ENCODE results near the gene KPNB1. TPM values are rescaled to one million over a fixed set of nuclear protein-coding genes. Genes with fewer than 3 reads are reported as not detected.
"Not testable (repeated sequence)": the region's sequence is repeated elsewhere in the genome, so short reads cannot be mapped to it uniquely, and the experiment has no call there.

The KPNB1 gene
- total RNA-seq, 1 experiment from 2014 or later = 467 TPM

DNA sequence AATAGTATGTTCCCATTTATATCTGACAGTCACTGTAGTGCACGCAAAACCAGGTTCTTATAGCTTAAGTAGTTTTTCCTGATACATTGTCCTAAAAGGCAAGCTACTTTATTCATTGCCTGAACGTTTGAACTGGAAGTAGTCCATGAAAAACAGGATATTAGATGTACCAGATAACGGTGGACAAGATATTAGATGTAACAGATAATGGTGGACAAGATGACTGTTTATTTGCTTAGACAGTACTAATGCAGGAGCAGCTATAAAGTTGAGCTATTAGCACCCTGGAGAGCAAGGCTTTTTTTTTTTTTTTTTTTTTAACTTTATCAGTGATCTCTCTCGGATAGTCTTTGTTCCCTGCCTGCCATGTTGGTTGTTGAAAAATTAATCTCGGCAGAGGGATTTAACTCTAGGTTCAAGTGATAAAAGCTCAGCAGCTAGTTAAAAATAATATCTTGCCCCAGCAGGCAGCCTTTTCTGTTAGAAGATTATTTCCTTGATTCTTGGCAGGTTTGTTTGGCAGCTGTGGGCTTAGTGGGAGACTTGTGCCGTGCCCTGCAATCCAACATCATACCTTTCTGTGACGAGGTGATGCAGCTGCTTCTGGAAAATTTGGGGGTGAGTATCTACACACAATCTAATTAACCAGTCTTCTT is 26.9 kb downstream of the KPNB1 start:
- DNase-seq (ENCODE audit: low spot score) = no peak

DNA sequence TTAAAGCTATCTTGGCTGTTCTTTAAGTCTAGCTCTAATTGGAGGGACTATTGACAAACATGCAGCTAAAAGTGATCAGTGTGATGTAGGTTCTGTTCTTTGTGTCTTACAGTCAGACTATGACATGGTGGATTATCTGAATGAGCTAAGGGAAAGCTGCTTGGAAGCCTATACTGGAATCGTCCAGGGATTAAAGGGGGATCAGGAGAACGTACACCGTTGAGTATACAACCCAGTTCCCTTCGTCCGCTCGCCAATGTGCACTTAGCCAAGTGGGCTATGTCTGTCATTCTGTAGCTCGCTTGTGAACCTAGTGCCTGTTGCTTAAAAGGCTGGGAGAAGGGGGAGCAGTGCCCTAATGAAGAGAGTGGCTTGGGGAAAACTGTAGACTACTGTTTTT is 28.5 kb downstream of the KPNB1 start:
- DNase-seq (ENCODE audit: low spot score) = no peak

DNA sequence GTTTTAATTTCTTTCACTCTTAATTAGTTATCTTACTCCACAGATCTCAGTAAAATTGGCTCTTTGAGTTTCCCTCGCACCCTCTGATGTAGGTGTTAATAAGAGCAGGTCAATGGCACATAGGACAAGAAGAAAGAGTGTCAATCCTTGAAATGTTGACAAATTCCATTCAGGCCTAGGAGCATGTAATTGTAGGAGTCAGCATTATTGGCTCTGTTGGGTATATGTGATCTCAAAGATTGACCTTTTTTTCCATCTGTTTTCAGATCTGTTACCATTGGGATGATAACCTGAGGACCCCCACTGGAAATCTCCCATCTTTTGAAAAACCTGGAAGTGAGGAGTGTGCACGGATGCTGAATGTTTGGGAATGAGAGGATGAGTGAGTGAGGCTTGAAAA is 32.4 kb downstream of the KPNB1 start:
- DNase-seq (ENCODE audit: low spot score) = no peak

DNA sequence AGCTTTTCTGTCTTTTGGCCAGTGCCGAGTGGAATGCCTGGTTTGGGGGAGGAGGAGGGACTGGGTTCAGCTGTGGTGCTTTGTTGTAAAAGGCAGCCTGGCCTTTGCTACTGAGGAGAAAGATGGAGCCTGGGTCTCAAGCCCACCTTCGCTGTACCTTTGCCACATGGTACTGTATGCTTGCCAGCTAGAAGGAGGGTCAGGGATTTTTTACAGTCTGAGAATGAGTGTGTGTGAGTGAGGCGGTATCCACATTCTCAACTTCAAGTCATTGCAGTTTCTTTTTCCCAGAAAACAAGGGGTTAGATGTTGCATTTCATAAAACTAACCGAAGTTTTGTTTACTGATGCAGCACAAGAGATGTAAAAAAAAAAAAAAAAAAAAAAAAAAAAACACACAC is 33.0 kb downstream of the KPNB1 start:
- DNase-seq (ENCODE audit: low spot score) = not testable (repeated sequence)

- DNase-seq (ENCODE audit: low spot score) = no peak
These were observed 34.3 kb downstream of the KPNB1 start for GRCh38 chr17:47684025-47684424.

DNA sequence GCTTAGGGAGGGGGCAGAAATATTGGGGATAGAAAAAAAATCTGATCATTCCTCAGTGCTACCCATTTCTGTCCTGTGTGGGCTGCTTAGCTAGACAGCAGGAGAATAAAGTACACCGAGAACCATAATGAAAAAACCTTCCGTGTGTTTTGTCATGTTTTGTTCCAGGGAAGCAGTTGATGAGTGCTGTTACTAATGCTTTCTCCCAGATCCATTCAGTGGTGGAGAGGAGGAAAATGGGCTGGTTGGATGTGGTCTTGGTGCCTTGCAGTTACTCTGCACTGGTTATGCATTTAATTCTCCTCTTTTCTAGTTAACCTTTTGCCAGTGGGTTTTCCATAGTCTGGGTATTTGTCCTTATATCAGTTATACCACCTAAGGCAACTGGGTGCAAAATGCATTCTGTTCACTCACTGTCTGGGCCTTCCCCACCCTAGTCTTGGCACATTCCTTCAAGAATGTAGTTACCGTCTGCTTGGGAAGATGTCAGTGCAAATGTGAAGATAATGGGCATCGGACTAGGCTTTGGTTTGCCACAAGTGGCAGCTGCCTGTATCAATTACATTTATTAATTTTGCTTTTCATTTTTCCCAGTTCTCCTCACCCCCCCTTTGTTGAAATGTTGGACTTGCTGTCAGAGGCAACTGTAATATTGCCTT is 34.9 kb downstream of the KPNB1 start:
- DNase-seq (ENCODE audit: low spot score) = no peak

- no peak for DNase-seq (ENCODE audit: low spot score)
These were observed 36.0 kb downstream of the KPNB1 start for GRCh38 chr17:47685556-47686275.

DNA sequence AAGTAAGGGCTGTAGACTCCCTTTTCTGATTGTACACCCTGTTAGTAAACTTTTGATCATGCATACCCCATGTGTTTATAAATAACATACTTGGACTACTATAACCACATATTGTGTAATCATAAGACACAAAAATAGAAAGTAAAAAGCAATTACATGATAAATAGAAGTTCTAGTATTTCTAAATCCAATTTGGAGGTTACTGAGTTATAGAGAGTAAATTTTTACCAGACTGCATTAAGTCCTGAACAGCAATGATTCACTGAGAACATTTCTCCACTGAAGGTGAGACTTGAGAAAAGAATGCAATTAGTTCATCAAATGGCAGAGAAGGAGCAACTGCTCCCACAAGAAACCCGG is 36.5 kb downstream of the KPNB1 start:
- DNase-seq (ENCODE audit: low spot score) = no peak

- DNase-seq (ENCODE audit: low spot score) = no peak
These were observed 37.1 kb downstream of the KPNB1 start for GRCh38 chr17:47686664-47687327.

GRCh38 chr17:47687328-47687690 is 37.6 kb downstream of the KPNB1 start:
- no peak for DNase-seq (ENCODE audit: low spot score)

GRCh38 chr17:47687748-47688147 is 38.0 kb downstream of the KPNB1 start:
- peak; percentile 20 for DNase-seq (ENCODE audit: low spot score)

DNA sequence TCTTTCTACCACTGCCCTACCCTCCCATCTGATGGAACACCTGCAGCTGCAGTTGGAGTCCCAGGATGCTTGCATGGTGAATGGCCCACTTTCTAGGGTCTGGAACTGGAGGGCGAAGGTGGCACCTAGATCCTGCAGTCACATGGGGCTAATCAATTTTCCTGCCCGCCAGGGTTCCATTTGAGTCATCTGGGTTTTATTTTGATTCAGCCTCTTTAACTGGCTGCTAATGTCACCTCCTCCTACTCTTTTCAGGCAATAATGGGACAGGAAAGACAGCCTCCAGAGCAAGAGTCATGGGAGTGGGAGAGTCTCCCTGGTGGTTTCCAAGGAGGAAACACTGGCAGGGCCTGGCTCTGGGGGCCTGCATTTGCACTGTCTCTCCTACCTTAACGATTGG is 40.4 kb downstream of the KPNB1 start:
- no peak for DNase-seq (ENCODE audit: low spot score)

GRCh38 chr17:47692137-47692894 is 42.6 kb downstream of the KPNB1 start:
- DNase-seq (ENCODE audit: low spot score) = no peak

DNA sequence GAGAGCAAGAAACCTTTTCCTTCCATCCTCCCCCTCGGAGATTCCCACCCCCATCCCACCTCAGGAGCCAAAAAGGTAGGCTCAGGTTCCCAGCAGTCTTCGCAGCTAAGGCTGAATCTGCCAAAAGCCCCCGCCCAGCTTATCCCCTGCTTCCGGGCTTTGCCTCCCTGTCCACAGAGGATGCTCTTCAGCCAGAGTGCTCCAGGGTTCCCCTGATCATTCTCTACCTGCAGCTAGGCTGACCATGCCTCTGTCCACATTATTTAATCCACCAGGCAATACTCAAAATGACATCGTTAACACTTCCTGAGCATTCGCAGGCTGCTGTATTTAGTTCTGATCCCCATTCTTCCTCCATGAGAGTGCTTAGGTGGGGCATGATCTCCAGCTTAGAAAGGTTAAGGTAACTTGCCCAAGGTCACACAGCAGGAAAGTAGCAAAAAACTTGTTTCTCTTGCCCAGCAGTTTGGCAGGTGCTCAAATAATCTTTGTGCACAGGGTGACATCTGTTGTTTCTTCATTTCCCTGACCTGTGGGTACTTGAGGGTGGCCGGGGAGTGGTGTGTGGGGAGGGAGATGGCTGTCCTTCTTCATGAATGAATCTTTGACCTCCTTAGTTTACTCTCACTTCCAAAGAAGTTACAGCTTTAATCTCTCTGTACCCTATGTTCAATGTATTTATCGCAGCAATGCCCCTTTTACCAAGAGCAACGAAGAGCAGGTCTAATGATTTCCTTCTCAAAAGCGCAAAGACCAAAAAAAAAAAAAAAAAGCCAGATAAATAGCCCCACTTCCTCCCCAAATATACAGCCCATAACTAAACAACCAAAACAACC is 43.4 kb downstream of the KPNB1 start:
- no peak for DNase-seq (ENCODE audit: low spot score)

DNA sequence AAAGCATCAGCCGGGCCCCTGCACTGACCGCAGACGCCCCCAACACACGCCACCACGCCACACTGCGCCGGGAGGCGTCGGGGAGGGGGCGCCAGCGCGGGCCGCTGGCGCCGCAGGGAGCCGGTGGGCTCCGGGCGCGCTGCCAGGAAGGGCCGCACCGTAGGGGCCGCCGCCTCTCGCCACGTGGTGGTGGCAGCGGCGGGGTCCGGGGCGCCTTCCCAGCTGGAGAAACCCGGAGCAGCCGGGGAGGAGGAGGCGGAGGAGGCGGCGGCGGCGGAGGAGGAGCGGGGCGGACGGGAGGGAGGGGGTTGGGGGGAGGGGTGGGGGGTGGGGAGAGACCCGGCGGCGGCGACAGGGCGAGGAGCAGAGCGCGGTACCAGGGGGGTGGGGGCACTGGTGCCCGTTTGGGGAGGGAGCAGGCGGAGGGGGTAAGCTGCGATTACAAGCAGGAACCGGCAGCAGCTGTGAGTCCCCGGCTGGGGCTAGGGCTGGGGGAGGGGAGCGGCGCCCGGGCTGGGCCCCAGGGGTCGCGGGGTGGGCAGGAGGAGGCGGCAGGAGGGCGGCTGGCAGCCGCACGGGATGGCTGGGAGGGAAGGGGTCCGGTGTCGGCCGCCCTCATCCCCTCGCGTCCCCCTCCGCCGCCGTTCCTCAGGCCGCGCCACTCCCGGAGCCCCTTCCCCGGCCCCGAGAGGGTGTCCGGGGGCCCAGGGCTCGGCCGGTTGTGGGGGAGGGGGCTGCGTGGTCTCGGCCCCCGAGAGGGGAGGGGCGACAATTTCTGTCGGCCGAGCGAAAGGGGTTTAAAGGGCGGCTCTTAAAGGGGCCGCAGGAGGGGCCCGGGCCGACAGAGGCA is 44.2 kb downstream of the KPNB1 start, which contains the start of gene TBKBP1:
Gene TBKBP1, plus strand, starts transcription at position 431 of the 850 bp plus-strand sequence. CDS start 1,952 bp downstream, outside the sequence.
- DNase-seq (ENCODE audit: low spot score) = no peak

DNA sequence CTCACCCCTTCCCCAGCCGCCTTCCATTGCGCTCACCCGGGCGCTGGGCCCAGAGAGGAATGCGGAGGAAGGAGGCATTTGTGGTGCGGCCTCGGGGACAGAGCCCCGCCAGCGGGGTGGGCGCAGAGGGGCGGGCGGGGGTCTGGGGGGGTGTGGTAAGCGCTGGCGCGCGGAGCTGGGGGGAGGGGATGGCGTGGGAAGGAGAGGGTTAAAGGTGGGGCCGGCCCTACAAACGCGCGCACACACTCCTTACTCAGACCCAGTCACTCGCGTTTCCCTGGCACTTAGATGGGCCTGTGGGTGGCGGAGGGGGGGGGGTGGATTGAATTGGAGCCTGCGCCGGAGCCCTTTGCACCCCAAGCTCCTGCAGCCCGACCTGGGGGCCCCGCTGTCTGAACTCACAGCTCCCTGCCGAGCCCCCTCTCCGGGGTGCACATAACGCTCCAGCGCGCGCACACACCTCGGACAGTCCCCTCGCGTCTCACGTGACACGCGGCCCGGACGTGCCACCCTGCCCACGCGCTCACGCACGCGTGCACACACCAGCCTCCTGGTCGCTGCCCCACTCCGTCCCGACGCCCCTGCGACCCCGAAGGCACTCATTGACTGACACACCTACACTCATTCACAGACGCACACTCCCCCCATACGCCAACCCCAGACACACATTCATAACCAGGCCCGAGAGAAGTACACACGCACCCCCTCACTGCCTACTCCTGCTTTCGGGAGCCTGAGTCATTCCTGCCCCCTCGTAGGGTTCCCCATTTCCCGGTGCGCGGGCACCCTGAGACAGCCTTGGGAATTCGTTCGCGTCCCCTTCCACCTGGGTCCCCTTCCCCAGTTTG is 45.1 kb downstream of the KPNB1 start:
- no peak for DNase-seq (ENCODE audit: low spot score)

GRCh38 chr17:47695429-47696376 is 46.0 kb downstream of the KPNB1 start:
- DNase-seq (ENCODE audit: low spot score) = no peak
